AG09319 (cell line): Measurements from ENCODE around the gene RPL3.
A peak's percentile ranks its signal among the peaks of the same experiment; 100 is the strongest.

ENCODE experiments used
- DNase-seq: peaks from one replicate; pipeline ENCODE4 v3.0.0-alpha.2; 2010; ENCODE audit warnings: low read depth; ENCODE audit errors: extremely low read depth
- CTCF ChIP-seq: IDR thresholded peaks from 2 replicates; pipeline ENCODE4 v1.5.1; 2011; ENCODE audit warnings: low read depth, mild to moderate bottlenecking, inconsistent platforms, low read length, moderate library complexity

Gene RPL3

GRCh38 chr22:39287076-39287725 is 32.2 kb downstream of the RPL3 start:
- no peak for TF ChIP-seq CTCF
- DNase-seq: no peak

GRCh38 chr22:39284983-39285382 is 34.4 kb downstream of the RPL3 start:
- DNase-seq: no peak
- TF ChIP-seq CTCF: no peak

- TF ChIP-seq CTCF: no peak
- no peak for DNase-seq
Observed at GRCh38 chr22:39284142-39284980, 35.1 kb downstream of the RPL3 start.

DNA sequence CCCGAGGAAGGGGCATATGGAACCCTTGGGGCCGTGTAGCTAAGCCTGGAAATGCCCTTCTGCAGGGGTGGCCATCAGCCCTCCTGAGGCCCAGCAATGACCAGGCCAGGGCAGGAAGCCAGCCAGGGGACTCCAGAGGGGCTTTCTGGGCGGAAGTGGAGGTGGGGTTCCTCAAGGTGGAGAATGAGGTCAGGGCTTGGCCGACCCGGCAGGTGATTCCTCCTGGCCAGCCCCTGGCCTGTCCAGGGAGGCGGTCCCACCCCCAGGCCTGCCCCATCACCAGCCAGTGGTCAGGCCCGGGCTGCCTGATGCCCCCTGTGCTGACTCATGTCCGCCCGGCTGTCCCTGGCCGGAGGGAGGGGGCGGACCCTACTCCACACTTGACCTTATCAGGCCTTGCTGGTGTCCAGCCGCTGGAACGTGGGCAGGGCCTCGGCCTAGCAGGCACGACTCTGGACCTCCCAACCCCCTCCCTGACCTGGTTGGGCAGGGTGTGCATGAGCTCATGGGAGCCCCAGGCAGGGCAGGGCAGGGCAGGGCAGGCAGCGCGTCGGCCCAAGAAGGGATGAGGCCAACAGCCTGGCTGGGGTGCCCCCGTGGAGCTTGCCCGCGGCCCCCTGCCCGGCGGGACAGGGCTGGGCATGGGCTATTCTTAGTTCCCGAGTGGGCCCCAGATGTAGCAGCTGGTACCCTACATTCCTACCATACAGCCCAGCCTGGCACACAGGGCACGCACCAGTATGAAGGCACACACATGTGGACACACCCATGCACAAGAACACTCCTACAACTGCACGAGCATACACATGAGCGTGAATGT is 35.9 kb downstream of the RPL3 start:
- no peak for TF ChIP-seq CTCF
- DNase-seq: no peak

DNA sequence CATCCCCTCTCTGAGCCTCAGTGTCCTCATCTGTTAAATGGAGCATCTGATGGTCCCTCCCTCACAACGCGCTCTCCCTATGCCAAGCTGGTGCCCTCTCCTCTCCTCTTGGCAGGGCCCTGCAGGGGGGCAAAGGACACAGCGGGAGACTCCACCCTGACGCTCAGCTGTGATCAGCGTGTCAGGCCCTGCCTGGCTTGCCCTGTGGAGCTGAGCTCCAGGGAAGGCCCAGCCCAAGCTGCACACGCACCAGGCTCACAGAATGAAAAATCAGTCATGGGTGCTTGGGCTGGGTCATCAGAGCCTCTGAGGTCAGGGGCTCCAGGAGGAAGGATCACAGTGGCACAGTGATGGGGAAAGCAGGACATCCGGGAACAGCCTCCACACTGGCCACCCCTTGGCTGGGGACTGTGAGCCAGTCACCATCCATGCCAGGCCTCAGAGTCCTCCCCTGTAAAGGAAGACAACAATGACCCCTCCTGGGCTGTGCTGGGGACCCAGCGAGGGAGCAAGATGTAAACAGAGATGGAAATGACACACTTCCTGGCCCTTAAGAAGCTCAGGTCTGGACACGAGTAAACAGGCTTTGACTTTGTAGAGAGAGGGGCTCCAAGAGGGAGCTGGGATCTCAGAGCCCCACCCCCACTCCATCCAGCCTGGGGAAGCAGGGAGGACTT is 36.6 kb downstream of the RPL3 start:
- DNase-seq: no peak

DNA sequence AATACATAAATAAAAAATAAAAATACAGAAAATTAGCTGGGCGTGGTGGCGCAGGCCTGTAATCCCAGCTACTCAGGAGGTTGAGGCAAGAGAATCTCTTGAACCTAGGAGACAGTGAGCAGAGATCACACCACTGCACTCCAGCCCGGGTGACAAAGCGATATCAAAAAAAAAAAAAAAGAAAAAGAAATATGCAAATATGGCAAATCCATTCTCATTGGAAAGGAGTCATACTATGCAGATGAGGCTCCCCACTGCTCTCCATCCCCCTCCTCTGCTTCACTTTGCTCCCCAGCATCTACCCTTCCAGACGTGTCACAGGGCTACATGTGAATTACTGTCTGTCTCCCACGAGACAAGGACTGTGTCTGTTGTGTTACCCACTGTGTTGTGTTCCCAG is 38.3 kb downstream of the RPL3 start:
- TF ChIP-seq CTCF: no peak
- DNase-seq: no peak

More for the DNA sequence above, 36.6 kb downstream of the RPL3 start:
- TF ChIP-seq CTCF: peak; percentile 18
